HepG2 (cell line): ENCODE data around the gene PEMT. TPM values are rescaled to one million over a fixed set of nuclear protein-coding genes. Genes with fewer than 3 reads are reported as not detected.

Experiments used
- ARNT2 ChIP-seq: sonication (generic); formaldehyde crosslinking; IDR thresholded peaks from 2 replicates; pipeline ENCODE4 v1.8.0; 2022; ENCODE audit warnings: mild to moderate bottlenecking, low read depth, missing genetic modification reagents, moderate library complexity
- EP300 ChIP-seq, 3 experiments: sonication (generic) in 1 of 3; formaldehyde crosslinking in 1 of 3; IDR thresholded peaks; 2 replicates each; pipeline versions ENCODE4 v1.5.1 to v1.6.1; 2011 to 2020; ENCODE audit warnings: low read depth in 2 of 3, low read length in 2 of 3, borderline replicate concordance in 1 of 3, improper control_type of control experiment in 1 of 3, mild to moderate bottlenecking in 1 of 3, missing genetic modification reagents in 1 of 3, moderate library complexity in 1 of 3
- FLYWCH1 ChIP-seq: sonication (generic); formaldehyde crosslinking; IDR thresholded peaks from 2 replicates; pipeline ENCODE4 v1.8.1; 2023; ENCODE audit warnings: mild to moderate bottlenecking, missing genetic modification reagents
- HNF1B ChIP-seq: sonication (generic); formaldehyde crosslinking; IDR thresholded peaks from 2 replicates; pipeline ENCODE4 v1.5.1; 2020; ENCODE audit warnings: mild to moderate bottlenecking, moderate library complexity, missing genetic modification reagents
- HOMEZ ChIP-seq: IDR thresholded peaks from 2 replicates; pipeline ENCODE4 v1.6.1; 2016; ENCODE audit warnings: low read depth
- KDM1A ChIP-seq: IDR thresholded peaks from 2 replicates; pipeline ENCODE4 v1.6.1; 2016; ENCODE audit warnings: missing compliant biosample characterization
- MTF2 ChIP-seq: sonication (generic); formaldehyde crosslinking; IDR thresholded peaks from 2 replicates; pipeline ENCODE4 v1.5.0; 2020; ENCODE audit warnings: missing genetic modification reagents, borderline replicate concordance
- NFIB ChIP-seq: sonication (generic); formaldehyde crosslinking; IDR thresholded peaks from 2 replicates; pipeline ENCODE4 v1.9.0; 2021; ENCODE audit warnings: missing genetic modification reagents, mild to moderate bottlenecking, borderline replicate concordance
- NFYC ChIP-seq: IDR thresholded peaks from 2 replicates; pipeline ENCODE4 v1.6.1; 2016; ENCODE audit warnings: missing genetic modification reagents, missing compliant biosample characterization
- NKX3-1 ChIP-seq: sonication (generic); formaldehyde crosslinking; IDR thresholded peaks from 2 replicates; pipeline ENCODE4 v1.5.0; 2020; ENCODE audit warnings: missing genetic modification reagents
- NR0B2 ChIP-seq: sonication (generic); formaldehyde crosslinking; IDR thresholded peaks from 2 replicates; pipeline ENCODE4 v1.4.0; 2020; ENCODE audit warnings: mild to moderate bottlenecking, missing genetic modification reagents
- NR3C1 ChIP-seq: sonication (generic); formaldehyde crosslinking; IDR thresholded peaks from 2 replicates; pipeline ENCODE4 v1.4.0; 2020; ENCODE audit warnings: missing genetic modification reagents
- NRL ChIP-seq: sonication (generic); formaldehyde crosslinking; IDR thresholded peaks from 2 replicates; pipeline ENCODE4 v1.5.0; 2020; ENCODE audit warnings: missing genetic modification reagents, mild to moderate bottlenecking, moderate library complexity, borderline replicate concordance
- ONECUT2 ChIP-seq: sonication (generic); formaldehyde crosslinking; IDR thresholded peaks from 2 replicates; pipeline ENCODE4 v1.4.0; 2020; ENCODE audit warnings: missing genetic modification reagents
- ZBTB2 ChIP-seq: sonication (generic); formaldehyde crosslinking; IDR thresholded peaks from 2 replicates; pipeline ENCODE4 v1.8.0; 2022; ENCODE audit warnings: low read depth, missing genetic modification reagents
- ZNF160 ChIP-seq: sonication (generic); formaldehyde crosslinking; IDR thresholded peaks from 2 replicates; pipeline ENCODE4 v1.8.0; 2022; ENCODE audit warnings: mild to moderate bottlenecking, inconsistent platforms, missing genetic modification reagents
- ZNF362 ChIP-seq: sonication (generic); formaldehyde crosslinking; IDR thresholded peaks from 2 replicates; pipeline ENCODE4 v1.4.0; 2020; ENCODE audit warnings: missing genetic modification reagents, mild to moderate bottlenecking, borderline replicate concordance
- ZNF484 ChIP-seq: sonication (generic); formaldehyde crosslinking; IDR thresholded peaks from 2 replicates; pipeline ENCODE4 v1.5.1; 2020; ENCODE audit warnings: mild to moderate bottlenecking, low read depth, missing genetic modification reagents, borderline replicate concordance
- ZNF576 ChIP-seq: sonication (generic); formaldehyde crosslinking; IDR thresholded peaks from 2 replicates; pipeline ENCODE4 v1.4.0; 2020; ENCODE audit warnings: mild to moderate bottlenecking, missing genetic modification reagents
- ZNF816 ChIP-seq: sonication (generic); formaldehyde crosslinking; IDR thresholded peaks from 2 replicates; pipeline ENCODE4 v1.8.0; 2022; ENCODE audit warnings: missing genetic modification reagents, mild to moderate bottlenecking, borderline replicate concordance
- ZNF839 ChIP-seq: sonication (generic); formaldehyde crosslinking; IDR thresholded peaks from 2 replicates; pipeline ENCODE4 v1.4.0; 2020; ENCODE audit warnings: missing genetic modification reagents, mild to moderate bottlenecking, borderline replicate concordance
- polyA plus RNA-seq, 8 experiments: library from polyadenylated mRNA; depleted of rRNA in 3 of 8; stranded (reverse) in 7 of 8; unstranded in 1 of 8; fragments of >200 nt; fragmentation: Illumina TruSeq in 4 of 8; extraction: Trizol in 4 of 8; gene quantifications; 2 replicates each; pipeline versions ENCODE4 v1.2.1 to v1.2.3, GENCODE V29; 2011 to 2016; ENCODE audit warnings: low read depth in 4 of 8, missing spikeins in 1 of 8, mixed read lengths in 1 of 8; ENCODE audit not compliant: insufficient read depth in 1 of 8
- total RNA-seq, 5 experiments: library from RNA; depleted of rRNA; stranded (reverse); fragments of >200 nt; fragmentation: Illumina TruSeq; extraction: Trizol; gene quantifications; 2 replicates each; pipeline ENCODE4 v1.2.3, GENCODE V29; 2016; ENCODE audit warnings: low read depth in 1 of 5

PEMT gene
- total and polyA plus RNA-seq, 2 of the 13 experiments (the other 11 are each of a cell fraction or from before 2014, with no cell fraction given), result 31.7 to 43.6 TPM

GRCh38 chr17:17496189-17497064, 95.1 kb downstream of the PEMT start, which contains the start of gene RASD1 (continued):
- TF ChIP-seq ZNF484 (no peak), HOMEZ (CRISPR knock-in tag) (no peak), KDM1A (CRISPR knock-in tag) (no peak), ZBTB2 (CRISPR knock-in tag) (no peak), FLYWCH1 (CRISPR knock-in tag) (no peak), NFIB (CRISPR knock-in tag) (no peak), EP300 (IDR thresholded peaks at IDR 0.05; ENCODE audit: low read depth in 2 of 2, low read length in 2 of 2) (0 out of 4 replicates have a peak, but pooled peaks of 1 of the 2 experiments have one; percentile 13), EP300 (CRISPR knock-in tag; IDR thresholded peaks at IDR 0.05; ENCODE audit: borderline replicate concordance) (no peak), ZNF160 (CRISPR knock-in tag) (no peak), ARNT2 (CRISPR knock-in tag) (0 out of 2 replicates have a peak, but pooled peaks have one; percentile 48), NFYC (CRISPR knock-in tag) (no peak), ZNF576 (CRISPR knock-in tag) (no peak), MTF2 (no peak), ZNF362 (no peak), NRL (CRISPR knock-in tag) (no peak), ZNF816 (no peak), HNF1B (CRISPR knock-in tag) (no peak), NR3C1 (CRISPR knock-in tag) (no peak), ONECUT2 (no peak), NKX3-1 (CRISPR knock-in tag) (no peak; the same call in 1 of the 2 replicates), NR0B2 (no peak), ZNF839 (no peak)
